GOT3 (cell line): ENCODE data around the gene TMEM250.
"Not testable (repeated sequence)": the region's sequence is repeated elsewhere in the genome, so short reads cannot be mapped to it uniquely, and the experiment has no call there.

ENCODE experiments used
- DNase-seq: peaks from one replicate; lab custom pipeline; 2025; ENCODE audit warnings: mixed read lengths; lab: John Stamatoyannopoulos, UW

The TMEM250 gene, protein sequence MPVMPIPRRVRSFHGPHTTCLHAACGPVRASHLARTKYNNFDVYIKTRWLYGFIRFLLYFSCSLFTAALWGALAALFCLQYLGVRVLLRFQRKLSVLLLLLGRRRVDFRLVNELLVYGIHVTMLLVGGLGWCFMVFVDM

DNA sequence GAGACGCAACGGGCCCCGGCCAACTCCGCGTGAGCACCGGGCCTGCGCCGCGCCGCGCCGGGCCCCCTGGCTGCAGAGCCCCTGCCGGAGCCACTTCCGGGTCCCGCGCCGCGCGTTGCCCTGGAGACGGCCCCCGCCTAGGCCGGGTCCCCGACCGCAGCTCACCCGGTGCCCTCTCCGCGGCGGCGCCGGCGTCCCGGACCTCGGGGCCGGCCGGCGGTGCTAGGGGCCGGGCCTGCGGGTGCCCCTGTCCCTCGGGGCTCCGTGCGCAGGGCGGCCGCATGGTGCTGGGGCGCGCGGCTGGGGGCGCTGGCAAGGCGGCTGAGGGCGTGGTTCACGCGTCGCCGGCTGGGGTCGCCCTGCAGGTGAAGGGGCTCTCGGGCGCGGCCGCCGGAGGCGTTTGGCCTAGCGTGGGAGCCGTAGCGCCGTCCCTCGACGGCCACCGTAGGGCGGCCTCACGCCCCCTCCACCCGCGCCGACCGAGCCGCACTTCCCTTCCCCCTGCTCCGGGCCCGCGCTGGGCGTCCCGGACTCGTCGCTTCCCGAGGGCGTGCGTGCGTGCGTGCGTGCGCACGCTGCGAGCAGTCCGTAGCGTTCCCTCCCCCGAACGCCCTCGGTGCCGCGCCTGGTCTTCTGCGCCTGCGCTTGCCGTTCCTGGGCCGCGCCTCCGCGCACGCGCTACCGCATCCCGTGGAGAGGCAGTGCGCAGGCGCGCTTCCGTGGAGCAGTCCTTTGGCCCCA lies at the start of gene TMEM250:
Gene TMEM250 (minus strand): TSS at position 556 of the 741 bp plus-strand sequence. CDS start 1,975 bp downstream, outside the sequence.
- DNase-seq: peak; percentile 89

DNA sequence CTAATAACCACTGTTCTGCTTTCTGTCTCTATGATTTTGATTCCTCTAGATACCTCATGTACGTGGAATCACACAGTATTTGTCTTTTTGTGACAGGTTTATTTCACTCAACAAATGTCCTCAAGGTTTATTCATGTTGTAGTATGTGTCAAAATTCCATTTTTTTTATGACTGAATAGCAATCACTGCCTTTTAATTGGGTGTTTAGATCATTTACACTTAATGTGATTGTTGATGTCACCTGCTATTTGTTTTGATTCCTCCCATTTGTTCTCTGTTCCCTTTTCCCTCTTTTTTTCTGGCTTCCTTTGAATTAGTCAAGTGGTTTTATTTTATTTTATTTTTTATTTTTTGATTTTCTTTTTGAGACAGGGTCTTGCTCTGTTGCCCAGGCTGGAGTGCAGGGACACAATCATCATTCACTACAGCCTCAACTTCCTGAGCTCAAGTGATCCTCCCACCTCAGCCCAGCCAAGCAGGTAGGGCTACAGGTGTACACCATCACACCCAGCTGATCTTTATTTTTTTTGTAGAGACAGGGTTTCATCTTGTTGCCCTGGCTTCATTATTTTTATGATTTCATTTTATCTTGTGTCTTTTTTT lies 44.7 kb upstream of the TMEM250 start:
- DNase-seq: no peak

- DNase-seq: no peak
Observed at GRCh38 chr9:136160995-136161610, 42.4 kb upstream of the TMEM250 start.

DNA sequence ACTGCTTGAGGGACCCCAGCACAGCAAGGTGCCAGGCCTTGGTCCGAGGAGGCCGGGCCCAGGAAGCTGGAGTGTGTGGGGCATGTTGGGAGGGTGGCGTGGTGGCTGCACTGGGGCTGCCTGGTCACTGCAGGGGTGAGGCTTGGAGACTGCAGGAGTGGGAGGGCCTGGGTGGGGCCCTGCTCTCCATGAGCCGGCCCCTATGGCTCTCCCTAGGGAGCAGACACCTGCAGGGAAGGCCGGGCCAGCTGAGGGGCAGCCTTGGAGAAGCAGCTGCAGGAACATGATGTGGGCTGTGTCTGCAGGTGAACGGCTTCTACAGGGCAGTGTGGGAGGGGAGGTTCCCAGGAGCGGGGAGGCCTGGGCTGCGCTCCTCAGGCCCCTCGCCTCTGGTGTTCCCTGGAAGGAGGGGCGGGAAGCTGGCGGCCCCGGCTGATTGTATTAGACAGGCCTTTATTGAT lies 41.7 kb upstream of the TMEM250 start:
- no peak for DNase-seq

- no peak for DNase-seq
Observed at GRCh38 chr9:136159851-136160250, 41.2 kb upstream of the TMEM250 start.

DNA sequence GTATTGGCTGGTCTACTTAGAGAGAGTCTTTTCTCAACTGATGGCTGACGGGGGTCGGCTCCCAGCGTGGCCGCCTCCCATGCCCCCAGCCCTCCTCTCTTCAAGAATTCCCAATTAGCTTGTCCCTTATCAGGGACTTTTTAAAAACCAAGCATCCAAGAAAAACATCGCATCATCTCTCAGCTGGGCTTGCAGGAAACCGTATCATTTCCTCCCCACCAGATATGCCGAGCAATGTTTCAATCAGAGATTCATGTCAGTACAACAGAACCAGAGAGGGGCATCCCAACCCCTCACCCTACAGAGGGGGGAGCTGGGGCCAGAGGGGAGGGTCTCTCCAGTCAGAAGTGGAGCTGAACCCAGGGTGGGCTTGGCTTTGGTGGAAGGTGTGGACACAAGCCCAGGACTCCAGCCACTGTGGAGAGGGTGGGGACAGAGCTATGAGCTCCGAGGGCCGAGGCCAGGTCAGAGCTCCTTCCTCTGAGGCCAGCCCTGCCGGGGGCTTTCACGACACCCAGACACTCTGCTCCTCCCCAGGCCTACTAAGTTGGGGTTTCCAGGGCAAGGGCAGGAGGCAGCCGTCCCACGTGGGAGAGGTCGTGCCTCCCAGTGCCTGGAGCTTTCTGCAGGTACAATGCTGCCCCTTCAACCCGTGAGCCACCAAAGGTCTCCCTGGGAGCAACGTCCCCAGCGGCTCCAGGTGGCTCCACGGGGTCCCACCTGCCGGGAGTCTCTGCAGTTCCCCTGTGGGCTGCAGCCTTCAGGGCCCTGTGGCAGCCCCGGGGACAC lies 39.0 kb upstream of the TMEM250 start:
- no peak for DNase-seq

DNA sequence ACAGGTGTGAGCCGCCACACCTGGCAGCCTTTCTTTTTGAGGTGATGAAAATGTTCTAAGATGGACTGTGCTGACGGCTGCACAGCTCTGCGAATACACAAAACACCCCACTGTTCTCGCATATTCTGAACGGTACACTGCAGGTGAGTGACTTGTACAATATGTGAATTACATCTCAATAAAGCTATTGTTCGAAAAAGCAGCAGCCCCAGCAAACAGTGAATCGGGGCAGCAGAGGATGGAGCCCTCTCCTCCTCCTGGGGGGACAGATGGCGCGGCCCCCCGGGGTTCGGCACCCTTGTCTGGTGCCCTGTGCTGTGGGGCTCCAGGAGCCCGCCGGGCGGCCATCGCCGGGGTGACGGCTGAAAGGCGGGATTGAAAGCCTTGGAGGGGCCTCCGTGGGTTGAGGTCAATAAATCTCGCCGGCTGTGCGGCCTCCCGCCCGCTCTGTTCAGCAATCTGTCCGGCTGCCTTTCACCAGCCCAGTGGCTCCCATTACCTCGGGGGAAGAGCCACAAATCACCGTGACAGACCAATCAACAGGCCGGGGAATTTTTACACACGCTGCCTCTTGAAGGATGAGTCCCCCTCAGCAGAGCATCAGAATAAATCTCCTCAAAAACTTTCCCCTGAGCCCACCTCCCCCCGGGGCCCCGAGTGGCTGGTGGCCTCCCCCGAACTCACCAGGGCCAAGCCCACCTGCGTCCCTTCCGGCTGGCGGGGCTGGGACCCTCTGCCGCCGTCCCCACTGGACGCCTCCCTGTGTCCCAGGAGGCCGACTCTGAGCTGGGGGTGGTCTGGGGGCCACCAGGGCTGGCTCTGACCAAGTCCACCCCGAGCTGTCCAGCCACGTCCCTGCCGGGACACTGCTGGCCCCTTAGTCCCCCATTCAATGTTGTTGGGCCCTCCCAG lies 37.8 kb upstream of the TMEM250 start:
- DNase-seq: no peak

GRCh38 chr9:136155576-136155975 lies 36.9 kb upstream of the TMEM250 start:
- no peak for DNase-seq

- DNase-seq: no peak
Observed at GRCh38 chr9:136154943-136155342, 36.3 kb upstream of the TMEM250 start.

GRCh38 chr9:136153381-136154065 lies 34.8 kb upstream of the TMEM250 start:
- no peak for DNase-seq

- no peak for DNase-seq
Observed at GRCh38 chr9:136152931-136153330, 34.3 kb upstream of the TMEM250 start.

- DNase-seq: no peak
Observed at GRCh38 chr9:136152543-136152866, 33.8 kb upstream of the TMEM250 start.

DNA sequence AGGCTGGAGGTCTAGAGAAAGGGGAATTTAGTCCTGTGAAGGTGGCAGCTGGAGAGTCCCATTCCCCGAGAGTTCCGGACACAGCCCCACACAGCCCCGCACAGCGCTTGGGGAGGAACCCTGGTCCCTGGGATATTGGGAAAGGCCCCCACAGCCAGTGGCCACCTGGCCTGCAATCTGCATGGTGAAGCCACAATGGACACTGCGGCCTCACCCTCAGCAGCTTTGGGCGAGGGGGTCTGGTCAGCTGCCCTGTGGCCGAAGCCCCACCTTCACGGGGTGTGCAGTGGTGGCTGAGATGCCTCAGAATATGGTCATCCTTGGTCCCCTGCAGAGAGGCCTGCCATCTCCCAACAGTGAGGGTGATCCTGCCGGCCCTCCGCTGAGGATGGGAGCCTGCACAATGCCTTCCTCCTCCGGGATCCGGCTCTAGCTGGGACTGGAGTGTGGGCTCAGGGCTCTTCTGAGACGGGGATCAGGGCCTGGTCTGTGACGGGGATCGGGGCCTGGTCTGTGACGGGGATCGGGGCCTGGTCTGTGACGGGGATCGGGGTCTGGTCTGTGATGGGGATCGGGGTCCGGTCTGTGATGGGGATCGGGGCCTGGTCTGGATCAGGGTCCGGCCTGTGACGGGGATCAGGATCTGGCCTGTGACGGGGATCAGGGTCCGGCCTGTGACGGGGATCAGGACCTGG lies 33.3 kb upstream of the TMEM250 start:
- DNase-seq: no peak

DNA sequence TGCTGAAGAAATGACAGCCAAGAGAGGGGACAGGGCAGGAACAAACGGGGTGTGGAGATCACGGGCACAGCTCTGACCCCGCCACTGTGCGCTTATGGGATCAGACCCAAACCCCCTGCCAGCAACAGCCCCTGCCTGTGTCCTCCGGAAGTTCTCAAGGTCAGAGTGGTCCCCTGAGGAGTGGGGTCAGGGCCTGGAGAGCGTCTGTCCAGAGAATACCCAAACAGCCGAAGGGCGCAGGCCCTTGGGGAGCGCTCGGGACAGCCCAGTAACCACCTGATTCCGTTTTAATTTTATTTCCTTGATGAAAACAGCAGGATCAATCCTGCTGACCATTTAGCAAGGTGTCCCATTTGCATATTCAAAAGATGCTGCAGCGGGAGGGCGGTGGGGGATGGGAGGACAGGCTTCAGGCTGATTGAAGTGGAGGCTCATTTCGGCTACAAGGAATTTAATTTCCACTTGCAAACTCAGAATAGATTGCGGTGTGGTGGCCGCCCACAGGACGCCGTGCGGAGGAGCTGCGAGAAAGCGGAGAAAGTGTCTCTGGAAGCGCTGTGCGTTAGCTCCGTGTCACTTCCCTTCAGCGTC lies 32.6 kb upstream of the TMEM250 start:
- no peak for DNase-seq

- not testable (repeated sequence) for DNase-seq
Observed at GRCh38 chr9:136150664-136151213, 32.1 kb upstream of the TMEM250 start.

DNA sequence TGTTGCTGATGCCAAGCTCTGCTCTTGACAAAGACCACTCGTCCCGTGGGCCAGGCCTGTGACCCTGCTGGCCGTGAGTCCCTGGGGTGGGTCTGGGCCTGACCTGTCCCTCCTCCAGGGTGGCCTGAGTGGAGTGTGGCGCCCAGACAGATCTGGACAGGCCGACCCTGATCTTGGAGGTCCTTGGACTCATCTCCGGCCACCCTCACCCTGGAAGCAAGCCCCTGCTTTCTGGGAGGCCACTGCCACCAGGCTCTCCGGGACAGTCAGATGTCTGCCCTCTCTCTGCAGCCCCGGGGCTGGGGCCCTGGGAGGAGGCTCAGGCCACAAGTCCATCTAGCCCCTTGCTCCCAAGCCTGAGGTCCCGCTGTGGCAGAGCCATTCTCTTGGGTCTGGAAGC lies 31.2 kb upstream of the TMEM250 start:
- DNase-seq: no peak

GRCh38 chr9:136149337-136149736 lies 30.7 kb upstream of the TMEM250 start:
- DNase-seq: no peak

DNA sequence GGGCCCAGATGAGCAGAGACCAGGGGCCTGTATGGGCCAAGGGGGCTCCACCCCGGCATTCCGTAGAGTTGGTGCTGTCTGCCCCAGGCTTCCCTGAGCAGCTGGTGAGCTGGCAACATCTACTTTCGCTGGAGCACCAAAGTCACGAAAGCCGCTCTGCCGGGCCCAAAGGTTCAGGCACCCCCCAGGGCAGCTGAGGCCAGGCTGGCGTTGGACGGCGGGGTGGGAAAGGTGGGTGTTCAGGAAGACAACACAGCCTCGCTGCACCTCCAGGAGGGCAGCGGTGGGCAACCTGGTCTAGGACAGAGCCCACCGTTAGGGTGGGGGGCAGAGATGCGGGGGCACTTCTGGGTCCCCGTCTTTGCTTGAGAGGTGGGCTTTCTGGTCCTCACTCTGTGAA lies 30.1 kb upstream of the TMEM250 start:
- DNase-seq: no peak
